HG02943 (cell line): ENCODE results near the gene ARID4A.
"Not testable (repeated sequence)": the region's sequence is repeated elsewhere in the genome, so short reads cannot be mapped to it uniquely, and the experiment has no call there.

Experiments
- ATAC-seq: cut with Tn5 transposase; IDR thresholded peaks from one replicate; pipeline ENCODE4 v1.9.1; 2021; ENCODE audit warnings: mild to moderate bottlenecking, low read depth, moderate library complexity; ENCODE audit not compliant: unreplicated experiment

ARID4A gene

GRCh38 chr14:58356268-58356667, 57.9 kb downstream of the ARID4A start:
- ATAC-seq, result no peak

- not testable (repeated sequence) for ATAC-seq
These were observed 63.9 kb downstream of the ARID4A start for GRCh38 chr14:58362272-58362671.

GRCh38 chr14:58362798-58363412, 64.5 kb downstream of the ARID4A start:
- ATAC-seq, result no peak

- ATAC-seq, result no peak
These were observed 66.0 kb downstream of the ARID4A start for GRCh38 chr14:58364316-58364715.

- no peak for ATAC-seq
These were observed 68.9 kb downstream of the ARID4A start for GRCh38 chr14:58367296-58367695.

- no peak for ATAC-seq
These were observed 70.6 kb downstream of the ARID4A start for GRCh38 chr14:58368956-58369355.

GRCh38 chr14:58376791-58377190, 78.4 kb downstream of the ARID4A start:
- ATAC-seq, result no peak

GRCh38 chr14:58390830-58391229, 92.5 kb downstream of the ARID4A start:
- ATAC-seq, result no peak

GRCh38 chr14:58395562-58395811, 97.1 kb downstream of the ARID4A start:
- ATAC-seq, result no peak

- peak; percentile 93 for ATAC-seq
These were observed 97.7 kb downstream of the ARID4A start, which contains the start of gene TOMM20L for GRCh38 chr14:58395812-58396788. TOMM20L (plus strand) TSS chr14:58395930; CDS start chr14:58395958, 28 bp downstream.

GRCh38 chr14:58397156-58397555, 98.8 kb downstream of the ARID4A start:
- ATAC-seq, result no peak

- no peak for ATAC-seq
These were observed 100.1 kb downstream of the ARID4A start for GRCh38 chr14:58398495-58398894.

- ATAC-seq, result no peak
These were observed 100.5 kb downstream of the ARID4A start for GRCh38 chr14:58398895-58399294.

GRCh38 chr14:58401587-58401986, 103.2 kb downstream of the ARID4A start:
- ATAC-seq, result no peak

GRCh38 chr14:58408681-58409215, 110.4 kb downstream of the ARID4A start:
- no peak for ATAC-seq

GRCh38 chr14:58414845-58415244, 116.5 kb downstream of the ARID4A start:
- ATAC-seq, result no peak

GRCh38 chr14:58415636-58416547, 117.5 kb downstream of the ARID4A start:
- ATAC-seq, result no peak

- not testable (repeated sequence) for ATAC-seq
These were observed 118.6 kb downstream of the ARID4A start for GRCh38 chr14:58416934-58417333.
